GM23338 (cell line): Measurements from ENCODE around the gene FCHSD2. TPM values are rescaled to one million over a fixed set of nuclear protein-coding genes. Genes with fewer than 3 reads are reported as not detected.

Source experiments
- ATAC-seq: fragments of 200-7000 bp; cut with Tn5 transposase; 3 replicates; pipeline ENCODE4 v1.9.1; 2020
- DNase-seq: peaks from one replicate; pipeline ENCODE4 v3.0.0-alpha.2; 2015; ENCODE audit warnings: low spot score
- H2AFZ ChIP-seq: fragments of 200-600 bp; sonication (generic); 2 replicates; pipeline ENCODE4 v1.8.0; 2016; ENCODE audit warnings: antibody characterized with exemption, mild to moderate bottlenecking, moderate library complexity
- H3F3A ChIP-seq: fragments of 200-600 bp; sonication (generic); replicated peaks from 2 replicates; pipeline ENCODE4 v1.8.0; 2017; ENCODE audit warnings: antibody characterized with exemption, mixed run types, low read depth
- H3K27ac ChIP-seq: fragments of 200-600 bp; sonication (generic); 2 replicates; pipeline ENCODE4 v1.6.1; 2016; ENCODE audit warnings: low read depth
- H3K27me3 ChIP-seq: fragments of 200-600 bp; sonication (generic); 2 replicates; pipeline ENCODE4 v1.8.0; 2016; ENCODE audit warnings: mild to moderate bottlenecking, mixed run types, moderate library complexity; ENCODE audit not compliant: insufficient read depth
- H3K36me3 ChIP-seq: fragments of 200-600 bp; sonication (generic); 2 replicates; pipeline ENCODE4 v1.8.0; 2016; ENCODE audit warnings: mild to moderate bottlenecking; ENCODE audit not compliant: insufficient read depth
- H3K4me1 ChIP-seq: fragments of 200-600 bp; sonication (generic); 2 replicates; pipeline ENCODE4 v1.8.0; 2016; ENCODE audit warnings: mild to moderate bottlenecking, moderate library complexity; ENCODE audit not compliant: insufficient read depth
- H3K4me2 ChIP-seq: fragments of 200-600 bp; sonication (generic); 2 replicates; pipeline ENCODE4 v1.7.1; 2017; ENCODE audit warnings: mixed run types
- H3K4me3 ChIP-seq: fragments of 200-600 bp; sonication (generic); 2 replicates; pipeline ENCODE4 v1.6.1; 2016; ENCODE audit warnings: mixed run types
- H3K79me2 ChIP-seq: fragments of 200-600 bp; sonication (generic); replicated peaks from 2 replicates; pipeline ENCODE4 v1.8.0; 2017; ENCODE audit warnings: mild to moderate bottlenecking; ENCODE audit not compliant: insufficient read depth
- H3K9me2 ChIP-seq: fragments of 200-600 bp; sonication (generic); 2 replicates; pipeline ENCODE4 v1.8.0; 2017; ENCODE audit not compliant: insufficient read depth
- H4K20me1 ChIP-seq: fragments of 200-600 bp; sonication (generic); replicated peaks from 2 replicates; pipeline ENCODE4 v1.8.0; 2017; ENCODE audit warnings: mild to moderate bottlenecking; ENCODE audit not compliant: insufficient read depth
- H3K27ac Mint-ChIP-seq: 2 replicates; pipeline ENCODE4 v1.8.0; 2020; ENCODE audit warnings: inconsistent platforms, mild to moderate bottlenecking, moderate library complexity, mixed read lengths
- H3K27me3 Mint-ChIP-seq: 3 replicates; pipeline ENCODE4 v1.8.0; 2022; ENCODE audit warnings: low read depth, mild to moderate bottlenecking, moderate library complexity, mixed read lengths, inconsistent platforms; ENCODE audit not compliant: insufficient read depth, poor library complexity
- H3K36me3 Mint-ChIP-seq: 3 replicates; pipeline ENCODE4 v1.8.0; 2021; ENCODE audit warnings: low read depth, mild to moderate bottlenecking, inconsistent platforms, moderate library complexity, mixed read lengths
- H3K4me1 Mint-ChIP-seq: 3 replicates; pipeline ENCODE4 v1.8.0; 2020; ENCODE audit warnings: mild to moderate bottlenecking, inconsistent platforms, mixed read lengths
- H3K4me3 Mint-ChIP-seq: 3 replicates; pipeline ENCODE4 v1.8.0; 2021; ENCODE audit warnings: moderate library complexity, mild to moderate bottlenecking, inconsistent platforms, mixed read lengths
- H3K9me3 Mint-ChIP-seq: 3 replicates; pipeline ENCODE4 v1.8.0; 2020; ENCODE audit warnings: moderate library complexity, mild to moderate bottlenecking, inconsistent platforms, mixed read lengths
- CREB1 ChIP-seq: fragments of 250-450 bp; sonication (Bioruptor Pico); IDR thresholded peaks from 2 replicates; pipeline ENCODE4 v1.5.0; 2020; ENCODE audit warnings: low read depth, mild to moderate bottlenecking, moderate library complexity
- CTCF ChIP-seq, 2 experiments: fragments of 200-600 bp in 1 of 2; sonication (generic) in 1 of 2; conservative IDR thresholded peaks; 2 replicates each; pipeline versions ENCODE4 v1.5.1 to v1.6.1; 2016 to 2017; ENCODE audit warnings: antibody characterized with exemption in 2 of 2, low read depth in 2 of 2, mild to moderate bottlenecking in 2 of 2, moderate library complexity in 1 of 2
- EZH2 ChIP-seq: fragments of 200-600 bp; sonication (generic); IDR thresholded peaks from one replicate; pipeline ENCODE4 v1.8.0; 2017; ENCODE audit warnings: antibody characterized with exemption, mild to moderate bottlenecking, low read depth; ENCODE audit not compliant: unreplicated experiment
- EZH2phosphoT487 ChIP-seq: fragments of 200-600 bp; sonication (generic); IDR thresholded peaks from one replicate; pipeline ENCODE4 v1.8.1; 2018; ENCODE audit warnings: antibody characterized with exemption; ENCODE audit not compliant: unreplicated experiment
- JUNB ChIP-seq: IDR thresholded peaks from one replicate; pipeline ENCODE4 v1.6.1; 2016; ENCODE audit warnings: antibody characterized with exemption; ENCODE audit not compliant: unreplicated experiment
- NANOG ChIP-seq: IDR thresholded peaks from 2 replicates; pipeline ENCODE4 v1.6.1; 2016; ENCODE audit warnings: antibody characterized with exemption, borderline replicate concordance
- POLR2AphosphoS5 ChIP-seq: IDR thresholded peaks from 2 replicates; pipeline ENCODE4 v1.6.1; 2016; ENCODE audit warnings: antibody characterized with exemption, low read depth
- STAT1 ChIP-seq: IDR thresholded peaks from one replicate; pipeline ENCODE4 v1.6.1; 2016; ENCODE audit warnings: antibody characterized with exemption; ENCODE audit not compliant: unreplicated experiment
- ZNF114 ChIP-seq: fragments of 250-450 bp; sonication (Bioruptor Pico); IDR thresholded peaks from 2 replicates; pipeline ENCODE4 v1.5.0; 2020; ENCODE audit warnings: mild to moderate bottlenecking, moderate library complexity
- ZNF331 ChIP-seq: fragments of 250-450 bp; sonication (Bioruptor Pico); IDR thresholded peaks from 2 replicates; pipeline ENCODE4 v1.5.0; 2020; ENCODE audit warnings: low read depth, mild to moderate bottlenecking, moderate library complexity
- polyA plus RNA-seq: library from polyadenylated mRNA; unstranded; fragments of >200 nt; fragmentation: Nextera tagmentation; extraction: Ambion mirVana; gene quantifications from 2 replicates; pipeline ENCODE4 v1.2.1, GENCODE V29; 2016
- total RNA-seq: library from RNA; depleted of rRNA; stranded (reverse); fragments of >200 nt; shearing (Covaris generic); gene quantifications from 2 replicates; pipeline ENCODE4 v1.2.3, GENCODE V29; 2014
- TF ChIP-seq, protein P1 (sequence below): fragments of 250-450 bp; sonication (Bioruptor Pico); IDR thresholded peaks from 2 replicates; pipeline ENCODE4 v1.5.0; 2020; ENCODE audit warnings: mild to moderate bottlenecking, moderate library complexity
- TF ChIP-seq, protein P2 (sequence below): IDR thresholded peaks from 2 replicates; pipeline ENCODE4 v1.6.1; 2016; ENCODE audit warnings: antibody characterized with exemption
- TF ChIP-seq, protein P3 (sequence below): IDR thresholded peaks from one replicate; pipeline ENCODE4 v1.6.1; 2018; ENCODE audit warnings: antibody characterized with exemption; ENCODE audit not compliant: unreplicated experiment

Gene FCHSD2
- total and polyA plus RNA-seq, 2 experiments from 2014 or later: 3.6 to 5.2 TPM

DNA sequence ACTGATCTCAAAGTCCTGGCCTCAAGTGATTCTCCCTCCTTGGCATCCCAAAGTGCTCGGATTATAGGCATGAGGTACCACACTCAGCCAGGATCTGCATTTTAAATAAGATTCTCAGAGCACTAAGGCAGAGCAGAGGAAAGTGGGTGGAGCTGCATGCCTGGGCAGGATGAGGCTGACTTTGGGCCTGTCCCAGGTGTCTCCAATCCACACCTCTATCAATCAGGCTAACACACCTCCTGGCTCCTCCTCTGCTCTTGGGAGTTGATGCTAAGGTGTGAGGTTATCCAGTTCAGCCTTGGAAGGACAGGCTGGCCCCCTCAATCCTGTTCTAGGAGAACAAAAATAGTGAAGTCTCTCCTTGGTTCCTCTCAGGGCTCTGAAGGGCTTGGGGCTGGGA lies 45.7 kb upstream of the FCHSD2 start:
- peak; percentile 73 for DNase-seq
- Histone ChIP-seq H3K27me3 (no peaks in the 10 kb centered on the region), H3K4me3 (no peak overlapping the region), H3K79me2 (no peaks in the 10 kb centered on the region), H3K4me1 (no peaks in the 10 kb centered on the region), H3K36me3 (no peaks in the 10 kb centered on the region), H3K4me2 (no peak overlapping the region), H3F3A (no peaks in the 10 kb centered on the region), H3K27ac (no peak overlapping the region), H4K20me1 (no peaks in the 10 kb centered on the region), H2AFZ (no peak overlapping the region), H3K9me2 (no peaks in the 10 kb centered on the region)
- TF ChIP-seq, protein P1, sequence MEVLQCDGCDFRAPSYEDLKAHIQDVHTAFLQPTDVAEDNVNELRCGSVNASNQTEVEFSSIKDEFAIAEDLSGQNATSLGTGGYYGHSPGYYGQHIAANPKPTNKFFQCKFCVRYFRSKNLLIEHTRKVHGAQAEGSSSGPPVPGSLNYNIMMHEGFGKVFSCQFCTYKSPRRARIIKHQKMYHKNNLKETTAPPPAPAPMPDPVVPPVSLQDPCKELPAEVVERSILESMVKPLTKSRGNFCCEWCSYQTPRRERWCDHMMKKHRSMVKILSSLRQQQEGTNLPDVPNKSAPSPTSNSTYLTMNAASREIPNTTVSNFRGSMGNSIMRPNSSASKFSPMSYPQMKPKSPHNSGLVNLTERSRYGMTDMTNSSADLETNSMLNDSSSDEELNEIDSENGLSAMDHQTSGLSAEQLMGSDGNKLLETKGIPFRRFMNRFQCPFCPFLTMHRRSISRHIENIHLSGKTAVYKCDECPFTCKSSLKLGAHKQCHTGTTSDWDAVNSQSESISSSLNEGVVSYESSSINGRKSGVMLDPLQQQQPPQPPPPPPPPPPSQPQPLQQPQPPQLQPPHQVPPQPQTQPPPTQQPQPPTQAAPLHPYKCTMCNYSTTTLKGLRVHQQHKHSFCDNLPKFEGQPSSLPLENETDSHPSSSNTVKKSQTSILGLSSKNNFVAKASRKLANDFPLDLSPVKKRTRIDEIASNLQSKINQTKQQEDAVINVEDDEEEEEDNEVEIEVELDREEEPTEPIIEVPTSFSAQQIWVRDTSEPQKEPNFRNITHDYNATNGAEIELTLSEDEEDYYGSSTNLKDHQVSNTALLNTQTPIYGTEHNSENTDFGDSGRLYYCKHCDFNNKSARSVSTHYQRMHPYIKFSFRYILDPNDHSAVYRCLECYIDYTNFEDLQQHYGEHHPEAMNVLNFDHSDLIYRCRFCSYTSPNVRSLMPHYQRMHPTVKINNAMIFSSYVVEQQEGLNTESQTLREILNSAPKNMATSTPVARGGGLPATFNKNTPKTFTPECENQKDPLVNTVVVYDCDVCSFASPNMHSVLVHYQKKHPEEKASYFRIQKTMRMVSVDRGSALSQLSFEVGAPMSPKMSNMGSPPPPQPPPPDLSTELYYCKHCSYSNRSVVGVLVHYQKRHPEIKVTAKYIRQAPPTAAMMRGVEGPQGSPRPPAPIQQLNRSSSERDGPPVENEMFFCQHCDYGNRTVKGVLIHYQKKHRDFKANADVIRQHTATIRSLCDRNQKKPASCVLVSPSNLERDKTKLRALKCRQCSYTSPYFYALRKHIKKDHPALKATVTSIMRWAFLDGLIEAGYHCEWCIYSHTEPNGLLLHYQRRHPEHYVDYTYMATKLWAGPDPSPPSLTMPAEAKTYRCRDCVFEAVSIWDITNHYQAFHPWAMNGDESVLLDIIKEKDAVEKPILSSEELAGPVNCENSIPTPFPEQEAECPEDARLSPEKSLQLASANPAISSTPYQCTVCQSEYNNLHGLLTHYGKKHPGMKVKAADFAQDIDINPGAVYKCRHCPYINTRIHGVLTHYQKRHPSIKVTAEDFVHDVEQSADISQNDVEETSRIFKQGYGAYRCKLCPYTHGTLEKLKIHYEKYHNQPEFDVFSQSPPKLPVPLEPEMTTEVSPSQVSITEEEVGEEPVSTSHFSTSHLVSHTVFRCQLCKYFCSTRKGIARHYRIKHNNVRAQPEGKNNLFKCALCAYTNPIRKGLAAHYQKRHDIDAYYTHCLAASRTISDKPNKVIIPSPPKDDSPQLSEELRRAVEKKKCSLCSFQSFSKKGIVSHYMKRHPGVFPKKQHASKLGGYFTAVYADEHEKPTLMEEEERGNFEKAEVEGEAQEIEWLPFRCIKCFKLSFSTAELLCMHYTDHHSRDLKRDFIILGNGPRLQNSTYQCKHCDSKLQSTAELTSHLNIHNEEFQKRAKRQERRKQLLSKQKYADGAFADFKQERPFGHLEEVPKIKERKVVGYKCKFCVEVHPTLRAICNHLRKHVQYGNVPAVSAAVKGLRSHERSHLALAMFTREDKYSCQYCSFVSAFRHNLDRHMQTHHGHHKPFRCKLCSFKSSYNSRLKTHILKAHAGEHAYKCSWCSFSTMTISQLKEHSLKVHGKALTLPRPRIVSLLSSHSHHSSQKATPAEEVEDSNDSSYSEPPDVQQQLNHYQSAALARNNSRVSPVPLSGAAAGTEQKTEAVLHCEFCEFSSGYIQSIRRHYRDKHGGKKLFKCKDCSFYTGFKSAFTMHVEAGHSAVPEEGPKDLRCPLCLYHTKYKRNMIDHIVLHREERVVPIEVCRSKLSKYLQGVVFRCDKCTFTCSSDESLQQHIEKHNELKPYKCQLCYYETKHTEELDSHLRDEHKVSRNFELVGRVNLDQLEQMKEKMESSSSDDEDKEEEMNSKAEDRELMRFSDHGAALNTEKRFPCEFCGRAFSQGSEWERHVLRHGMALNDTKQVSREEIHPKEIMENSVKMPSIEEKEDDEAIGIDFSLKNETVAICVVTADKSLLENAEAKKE (CRISPR knock-in tag): no peak
- TF ChIP-seq, protein P2, sequence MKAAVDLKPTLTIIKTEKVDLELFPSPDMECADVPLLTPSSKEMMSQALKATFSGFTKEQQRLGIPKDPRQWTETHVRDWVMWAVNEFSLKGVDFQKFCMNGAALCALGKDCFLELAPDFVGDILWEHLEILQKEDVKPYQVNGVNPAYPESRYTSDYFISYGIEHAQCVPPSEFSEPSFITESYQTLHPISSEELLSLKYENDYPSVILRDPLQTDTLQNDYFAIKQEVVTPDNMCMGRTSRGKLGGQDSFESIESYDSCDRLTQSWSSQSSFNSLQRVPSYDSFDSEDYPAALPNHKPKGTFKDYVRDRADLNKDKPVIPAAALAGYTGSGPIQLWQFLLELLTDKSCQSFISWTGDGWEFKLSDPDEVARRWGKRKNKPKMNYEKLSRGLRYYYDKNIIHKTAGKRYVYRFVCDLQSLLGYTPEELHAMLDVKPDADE: no peak
- TF ChIP-seq JUNB: no peak
- TF ChIP-seq ZNF331 (CRISPR knock-in tag): no peak
- TF ChIP-seq STAT1: no peak
- no peak for TF ChIP-seq POLR2AphosphoS5
- no peak for TF ChIP-seq ZNF114
- TF ChIP-seq EZH2: no peak
- no peak for TF ChIP-seq CTCF (conservative IDR thresholded peaks at IDR 0.05; ENCODE audit: low read depth in 2 of 2)
- TF ChIP-seq CREB1 (CRISPR knock-in tag): no peak
- no peak for TF ChIP-seq NANOG
- TF ChIP-seq EZH2phosphoT487: no peak
- TF ChIP-seq, protein P3, sequence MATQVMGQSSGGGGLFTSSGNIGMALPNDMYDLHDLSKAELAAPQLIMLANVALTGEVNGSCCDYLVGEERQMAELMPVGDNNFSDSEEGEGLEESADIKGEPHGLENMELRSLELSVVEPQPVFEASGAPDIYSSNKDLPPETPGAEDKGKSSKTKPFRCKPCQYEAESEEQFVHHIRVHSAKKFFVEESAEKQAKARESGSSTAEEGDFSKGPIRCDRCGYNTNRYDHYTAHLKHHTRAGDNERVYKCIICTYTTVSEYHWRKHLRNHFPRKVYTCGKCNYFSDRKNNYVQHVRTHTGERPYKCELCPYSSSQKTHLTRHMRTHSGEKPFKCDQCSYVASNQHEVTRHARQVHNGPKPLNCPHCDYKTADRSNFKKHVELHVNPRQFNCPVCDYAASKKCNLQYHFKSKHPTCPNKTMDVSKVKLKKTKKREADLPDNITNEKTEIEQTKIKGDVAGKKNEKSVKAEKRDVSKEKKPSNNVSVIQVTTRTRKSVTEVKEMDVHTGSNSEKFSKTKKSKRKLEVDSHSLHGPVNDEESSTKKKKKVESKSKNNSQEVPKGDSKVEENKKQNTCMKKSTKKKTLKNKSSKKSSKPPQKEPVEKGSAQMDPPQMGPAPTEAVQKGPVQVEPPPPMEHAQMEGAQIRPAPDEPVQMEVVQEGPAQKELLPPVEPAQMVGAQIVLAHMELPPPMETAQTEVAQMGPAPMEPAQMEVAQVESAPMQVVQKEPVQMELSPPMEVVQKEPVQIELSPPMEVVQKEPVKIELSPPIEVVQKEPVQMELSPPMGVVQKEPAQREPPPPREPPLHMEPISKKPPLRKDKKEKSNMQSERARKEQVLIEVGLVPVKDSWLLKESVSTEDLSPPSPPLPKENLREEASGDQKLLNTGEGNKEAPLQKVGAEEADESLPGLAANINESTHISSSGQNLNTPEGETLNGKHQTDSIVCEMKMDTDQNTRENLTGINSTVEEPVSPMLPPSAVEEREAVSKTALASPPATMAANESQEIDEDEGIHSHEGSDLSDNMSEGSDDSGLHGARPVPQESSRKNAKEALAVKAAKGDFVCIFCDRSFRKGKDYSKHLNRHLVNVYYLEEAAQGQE: no peak
- peaks cover 14% of the 10 kb centered on the region for H3K27me3 Mint-ChIP-seq
- peak; percentile 85 for ATAC-seq
- H3K9me3 Mint-ChIP-seq: no peaks in the 10 kb centered on the region
- H3K36me3 Mint-ChIP-seq: no peaks in the 10 kb centered on the region
- H3K4me1 Mint-ChIP-seq: peaks cover 11% of the 10 kb centered on the region; the same call in 2 of the 3 replicates
- H3K27ac Mint-ChIP-seq: no peak overlapping the region
- no peak overlapping the region for H3K4me3 Mint-ChIP-seq
